Nephron (organoid): ENCODE results near the gene ARNT2.

Experiments used
- H3K27ac Mint-ChIP-seq, 3 experiments: 2 replicates each; pipeline ENCODE4 v1.8.0; 2020; ENCODE audit warnings: mixed read lengths in 3 of 3, mild to moderate bottlenecking in 2 of 3, moderate library complexity in 1 of 3
- H3K27me3 Mint-ChIP-seq: 2 replicates; pipeline ENCODE4 v1.8.0; 2021; ENCODE audit warnings: low read depth, mild to moderate bottlenecking, moderate library complexity, mixed read lengths
- H3K36me3 Mint-ChIP-seq: 2 replicates; pipeline ENCODE4 v1.8.0; 2020; ENCODE audit warnings: low read depth, mixed read lengths
- H3K4me1 Mint-ChIP-seq: 2 replicates; pipeline ENCODE4 v1.8.0; 2020; ENCODE audit warnings: mixed read lengths
- H3K4me3 Mint-ChIP-seq, 3 experiments: 2 replicates each; pipeline ENCODE4 v1.8.0; 2020; ENCODE audit warnings: mild to moderate bottlenecking in 3 of 3, mixed read lengths in 3 of 3, moderate library complexity in 2 of 3
- H3K9me3 Mint-ChIP-seq: 2 replicates; pipeline ENCODE4 v1.8.0; 2020; ENCODE audit warnings: mixed read lengths
- CTCF ChIP-seq, 3 experiments: fragments of 200-600 bp; sonication (generic); IDR thresholded peaks; one replicate each; pipeline ENCODE4 v1.5.0; 2021; ENCODE audit warnings: antibody characterized with exemption in 3 of 3; ENCODE audit not compliant: unreplicated experiment in 3 of 3

Gene ARNT2

GRCh38 chr15:80579611-80580010 is 175.4 kb downstream of the ARNT2 start:
- H3K27me3 Mint-ChIP-seq: peaks cover 3% of the 10 kb centered on the region
- H3K4me3 Mint-ChIP-seq: no peak overlapping the region
- H3K27ac Mint-ChIP-seq: no peak overlapping the region
- TF ChIP-seq CTCF (IDR thresholded peaks at IDR 0.05; ENCODE audit: unreplicated experiment in 3 of 3): no peak
- H3K36me3 Mint-ChIP-seq: peaks cover 41% of the 10 kb centered on the region
- H3K9me3 Mint-ChIP-seq: no peaks in the 10 kb centered on the region
- no peaks in the 10 kb centered on the region for H3K4me1 Mint-ChIP-seq

GRCh38 chr15:80580106-80580505 is 175.9 kb downstream of the ARNT2 start:
- H3K27me3 Mint-ChIP-seq: peaks cover 3% of the 10 kb centered on the region

GRCh38 chr15:80580536-80581260 is 176.5 kb downstream of the ARNT2 start:
- H3K27me3 Mint-ChIP-seq: peaks cover 3% of the 10 kb centered on the region
- TF ChIP-seq CTCF (IDR thresholded peaks at IDR 0.05; ENCODE audit: unreplicated experiment in 3 of 3): no peak
- H3K36me3 Mint-ChIP-seq: peaks cover 31% of the 10 kb centered on the region
- no peak overlapping the region for H3K4me3 Mint-ChIP-seq
- no peaks in the 10 kb centered on the region for H3K9me3 Mint-ChIP-seq
- no peaks in the 10 kb centered on the region for H3K4me1 Mint-ChIP-seq
- no peak overlapping the region for H3K27ac Mint-ChIP-seq

More at GRCh38 chr15:80580106-80580505, 175.9 kb downstream of the ARNT2 start:
- Mint-ChIP-seq H3K4me3 (no peak overlapping the region), H3K4me1 (no peaks in the 10 kb centered on the region), H3K36me3 (peaks cover 36% of the 10 kb centered on the region), H3K27ac (no peak overlapping the region), H3K9me3 (no peaks in the 10 kb centered on the region)
- TF ChIP-seq CTCF (IDR thresholded peaks at IDR 0.05; ENCODE audit: unreplicated experiment in 3 of 3): no peak

GRCh38 chr15:80581976-80582375 is 177.8 kb downstream of the ARNT2 start:
- no peaks in the 10 kb centered on the region for H3K27me3 Mint-ChIP-seq

GRCh38 chr15:80582816-80583423 is 178.7 kb downstream of the ARNT2 start:
- TF ChIP-seq CTCF (IDR thresholded peaks at IDR 0.05; ENCODE audit: unreplicated experiment in 3 of 3): no peak
- Mint-ChIP-seq H3K4me1 (no peaks in the 10 kb centered on the region), H3K4me3 (no peak overlapping the region), H3K9me3 (no peaks in the 10 kb centered on the region), H3K27ac (no peak overlapping the region), H3K36me3 (peaks cover 27% of the 10 kb centered on the region), H3K27me3 (no peaks in the 10 kb centered on the region)

More at GRCh38 chr15:80581976-80582375, 177.8 kb downstream of the ARNT2 start:
- Mint-ChIP-seq H3K36me3 (peaks cover 30% of the 10 kb centered on the region), H3K4me3 (no peak overlapping the region), H3K4me1 (no peaks in the 10 kb centered on the region), H3K27ac (no peak overlapping the region), H3K9me3 (no peaks in the 10 kb centered on the region)
- no peak for TF ChIP-seq CTCF (IDR thresholded peaks at IDR 0.05; ENCODE audit: unreplicated experiment in 3 of 3)

- H3K4me1 Mint-ChIP-seq: no peaks in the 10 kb centered on the region
- H3K27me3 Mint-ChIP-seq: no peaks in the 10 kb centered on the region
- TF ChIP-seq CTCF (IDR thresholded peaks at IDR 0.05; ENCODE audit: unreplicated experiment in 3 of 3): no peak
- H3K36me3 Mint-ChIP-seq: peaks cover 33% of the 10 kb centered on the region
- no peak overlapping the region for H3K27ac Mint-ChIP-seq
- H3K4me3 Mint-ChIP-seq: no peak overlapping the region
- no peaks in the 10 kb centered on the region for H3K9me3 Mint-ChIP-seq
These were observed 180.4 kb downstream of the ARNT2 start for GRCh38 chr15:80584561-80584964.
